Activated T-cell treated with anti-CD3 and anti-CD28 coated beads for 4 hours (primary cell): ENCODE results near the gene OR5M3.

Experiments used
- DNase-seq: peaks from one replicate; pipeline ENCODE4 v3.0.0-alpha.2; 2020

Gene OR5M3

DNA sequence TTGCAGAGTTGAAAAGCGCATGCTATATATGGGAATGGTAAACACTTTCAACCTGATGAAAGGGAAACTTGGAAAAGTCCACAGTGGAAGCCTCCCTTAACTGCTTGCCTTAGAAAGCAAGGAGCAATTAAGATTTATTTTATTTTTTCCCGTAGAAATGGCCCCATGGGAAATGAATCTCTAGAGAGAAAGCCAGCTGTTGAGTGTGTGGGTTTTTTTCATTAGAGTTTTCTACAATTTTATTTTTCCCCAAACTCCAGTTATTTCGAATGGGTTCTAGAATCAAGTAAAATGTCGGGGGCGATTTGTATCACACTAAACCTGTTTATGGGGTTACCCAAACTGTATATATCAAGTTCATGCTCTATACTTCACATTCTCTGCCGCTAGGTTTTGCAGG lies at the start of gene OR5M3:
Gene OR5M3, minus strand, starts transcription at position 101 of the 400 bp plus-strand sequence. CDS start 2,855 bp downstream, outside the sequence.
- no peak for DNase-seq

DNA sequence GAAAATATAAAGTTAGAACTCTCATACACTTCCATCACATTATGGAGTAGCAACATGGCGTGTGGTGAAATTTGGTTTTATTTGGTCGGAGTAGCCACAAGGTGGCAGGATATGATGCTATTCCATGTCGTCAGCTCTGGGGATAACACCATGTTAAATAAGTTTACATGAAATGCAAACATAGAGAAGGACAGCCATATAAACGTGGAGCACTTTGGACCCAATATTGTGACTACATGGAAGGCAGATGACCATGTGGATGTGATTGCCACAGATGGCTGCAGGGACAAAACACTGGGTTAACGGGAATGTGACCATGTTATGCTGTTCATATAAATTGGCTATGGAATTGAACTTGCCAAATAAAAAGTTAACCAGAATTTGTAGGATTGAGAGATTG lies 48.9 kb upstream of the OR5M3 start:
- no peak for DNase-seq

DNA sequence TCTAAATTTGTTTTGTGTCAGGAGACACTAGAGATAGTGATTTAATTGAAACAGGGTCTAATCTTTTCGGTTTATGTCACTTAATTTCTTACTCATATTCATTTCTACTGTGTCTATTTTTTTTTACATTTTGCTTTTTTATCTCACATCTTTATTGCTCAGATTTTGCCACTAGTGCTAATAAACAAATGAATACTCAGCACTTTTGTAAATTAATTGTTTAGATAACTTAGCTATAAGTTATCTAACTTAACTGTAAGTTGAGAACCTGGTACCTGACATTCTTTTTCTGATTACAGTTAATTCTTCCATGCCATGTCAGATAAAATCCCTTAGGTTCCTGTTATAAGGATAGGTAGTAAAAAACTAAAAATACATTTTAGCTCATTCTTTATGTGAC lies 40.1 kb upstream of the OR5M3 start:
- no peak for DNase-seq

DNA sequence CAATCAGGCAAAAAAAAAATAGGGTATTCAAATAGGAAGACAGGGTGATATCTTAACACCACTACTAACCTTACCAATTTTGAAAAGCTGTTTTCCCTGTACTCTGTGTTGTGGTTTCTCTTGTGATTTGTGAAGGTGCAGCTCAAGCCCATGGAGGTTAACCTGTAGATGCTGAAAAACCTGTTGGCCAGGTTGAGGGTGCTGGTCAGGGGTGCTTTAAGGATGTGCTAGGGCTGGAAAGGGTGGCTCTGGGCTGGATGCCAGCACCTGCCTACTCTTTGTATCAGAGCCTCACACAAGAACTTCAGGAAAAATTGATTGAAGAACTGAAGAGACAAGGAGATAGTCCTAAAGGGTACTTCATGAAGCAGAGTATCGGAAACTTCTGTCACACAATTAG lies 36.3 kb upstream of the OR5M3 start:
- no peak for DNase-seq

DNA sequence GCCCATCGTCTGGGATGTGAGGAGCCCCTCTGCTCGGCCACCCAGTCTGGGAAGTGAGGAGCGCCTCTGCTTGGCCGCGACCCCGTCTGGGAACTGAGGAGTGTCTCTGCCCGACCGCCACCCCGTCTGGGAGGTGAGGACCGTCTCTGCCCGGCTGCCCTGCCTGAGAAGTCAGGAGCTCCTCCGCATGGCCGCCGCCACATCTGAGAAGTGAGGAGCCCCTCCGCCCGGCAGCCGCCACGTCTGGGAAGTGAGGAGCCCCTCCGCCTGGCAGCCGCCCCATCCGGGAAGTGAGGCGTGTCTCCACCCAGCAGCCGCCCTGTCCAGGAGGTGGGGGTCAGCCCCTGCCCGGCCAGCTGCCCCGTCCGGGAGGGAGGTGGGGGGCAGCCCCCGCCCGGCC lies 23.9 kb upstream of the OR5M3 start:
- no peak for DNase-seq

DNA sequence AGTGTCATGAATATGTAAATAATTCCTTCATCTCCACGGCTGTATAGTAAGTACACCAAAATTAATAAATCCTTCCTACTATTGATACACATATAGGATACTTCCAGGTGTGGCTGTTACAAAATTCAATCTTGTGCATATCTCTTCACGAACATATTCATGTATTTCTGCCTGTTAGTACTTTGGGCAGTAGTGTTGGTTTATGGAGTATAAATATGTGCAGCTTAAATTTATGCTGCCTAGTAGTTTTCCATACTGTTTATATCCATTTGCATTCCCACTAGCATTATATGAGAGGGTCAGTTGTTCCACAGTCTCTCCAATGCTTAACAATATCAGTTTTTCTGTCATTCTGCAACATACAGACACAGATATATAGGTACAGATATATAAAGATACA lies 22.0 kb upstream of the OR5M3 start:
- DNase-seq: no peak

DNA sequence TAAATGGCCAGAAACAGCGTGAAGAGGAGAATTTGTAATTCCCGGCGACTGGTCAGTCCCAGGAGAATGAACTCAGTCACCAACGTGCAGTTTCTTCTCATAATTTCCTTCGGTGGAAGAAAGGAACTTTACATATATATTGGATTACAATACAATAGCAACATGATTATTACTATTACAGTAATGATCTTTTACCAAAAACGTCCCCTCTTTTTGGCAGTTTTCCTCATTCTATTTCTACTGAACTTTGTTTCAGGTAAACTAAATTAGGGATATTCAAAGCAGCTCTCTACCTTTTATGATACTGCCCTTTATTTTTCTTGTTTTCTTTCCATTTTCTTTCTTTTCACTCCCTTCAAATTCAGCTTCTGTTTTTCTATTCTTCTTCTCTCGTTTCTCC lies 18.1 kb upstream of the OR5M3 start, which contains the start of gene OR5M8:
Gene OR5M8, minus strand, starts transcription at position 101 of the 400 bp plus-strand sequence. Its CDS starts 0 bp downstream, at position 101.
- DNase-seq: no peak

DNA sequence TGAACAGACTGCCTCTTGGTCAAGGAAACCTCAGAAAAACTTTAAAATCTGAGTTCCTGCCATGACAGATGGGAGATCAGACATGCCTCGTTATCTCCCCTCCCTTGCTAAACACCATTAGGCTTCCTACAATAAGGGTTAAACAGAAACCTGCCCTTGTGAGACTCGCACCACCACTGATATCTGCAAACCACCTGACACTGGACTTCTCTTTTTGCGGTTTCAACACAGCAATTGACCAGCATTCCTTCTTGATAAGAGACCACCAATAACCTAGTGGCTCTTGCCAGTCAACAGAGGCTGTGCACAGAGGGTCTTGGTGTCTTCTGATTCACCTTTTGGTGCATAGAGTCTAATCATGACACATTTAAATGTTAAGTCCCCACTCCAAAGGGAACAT lies 13.6 kb upstream of the OR5M3 start:
- no peak for DNase-seq

DNA sequence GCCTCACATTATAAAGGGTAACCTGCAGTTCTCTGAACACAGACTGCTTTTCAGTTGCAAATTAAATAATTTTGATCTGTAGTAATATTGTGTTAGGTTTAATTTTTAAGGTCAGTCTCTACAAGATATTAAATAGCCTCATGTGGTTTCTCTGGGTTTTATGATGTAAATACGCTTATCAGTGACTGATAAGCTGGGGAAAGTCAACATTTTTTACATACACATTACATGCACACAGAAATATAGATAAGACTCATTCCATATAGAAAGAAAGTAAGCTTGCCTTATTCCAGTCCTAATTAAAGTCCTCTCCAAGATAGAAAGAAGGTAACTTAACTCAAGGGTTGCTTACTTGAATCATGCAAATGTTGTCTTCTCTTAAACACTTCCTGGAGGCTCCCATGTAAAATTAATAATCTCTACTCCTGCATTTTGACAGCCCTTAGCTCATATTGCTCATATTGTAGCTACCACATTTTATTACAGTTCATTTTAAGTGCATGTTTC lies 1.6 kb upstream of the OR5M3 start:
- no peak for DNase-seq

DNA sequence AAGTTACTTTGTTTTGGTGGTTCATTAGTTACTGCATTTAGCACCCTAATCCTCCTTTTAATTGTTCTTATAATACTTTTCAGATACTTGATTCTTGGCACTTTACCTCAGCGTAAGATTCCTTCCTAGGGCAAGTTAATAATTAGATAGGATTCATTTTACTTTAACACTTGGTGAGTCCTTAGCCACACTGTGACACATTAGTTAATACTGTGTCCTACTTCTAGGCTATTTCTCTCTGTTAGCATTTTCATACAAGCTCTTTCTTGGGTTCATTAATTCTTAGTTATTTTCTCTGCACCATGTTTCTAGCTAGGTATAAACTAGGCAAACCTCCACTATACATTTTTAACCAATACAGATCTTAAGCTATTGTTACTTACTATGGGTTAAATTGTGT lies 16.1 kb downstream of the OR5M3 start:
- no peak for DNase-seq

DNA sequence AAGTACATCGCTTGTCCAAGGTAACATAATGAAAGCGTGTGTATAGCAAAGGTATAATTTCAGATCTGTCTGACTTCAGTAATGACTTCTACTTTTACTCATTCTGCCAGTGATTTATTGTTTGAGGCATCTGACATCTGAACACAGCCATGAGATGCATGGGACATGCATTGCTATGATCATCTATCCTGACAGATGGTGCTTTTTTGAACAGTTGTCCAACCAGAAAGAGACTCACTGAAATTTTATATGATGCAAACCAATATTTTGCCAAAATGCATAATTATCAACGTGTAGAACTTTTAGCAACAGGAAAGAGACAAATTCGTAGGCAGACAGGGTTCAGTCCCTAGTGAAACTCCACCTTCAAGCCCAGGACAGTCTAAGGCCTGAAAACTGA lies 19.6 kb downstream of the OR5M3 start:
- DNase-seq: no peak
